Choroid plexus epithelial cell (primary cell): ENCODE measurements around the gene PLCE1.

Experiments used
- DNase-seq: peaks from one replicate; pipeline ENCODE4 v3.0.0-alpha.2; 2010; ENCODE audit warnings: low read depth
- H3K4me3 ChIP-seq: 2 replicates; pipeline ENCODE4 v1.5.1; 2011; ENCODE audit warnings: low read depth, mild to moderate bottlenecking, control low read depth, low read length, moderate library complexity
- CTCF ChIP-seq: conservative IDR thresholded peaks from 2 replicates; pipeline ENCODE4 v1.5.1; 2011; ENCODE audit warnings: low read depth, mild to moderate bottlenecking, control low read depth, inconsistent platforms, low read length, moderate library complexity

PLCE1 gene

GRCh38 chr10:94035982-94036765 is 42.4 kb downstream of the PLCE1 start:
- DNase-seq: no peak
- H3K4me3 ChIP-seq: no peak overlapping the region
- TF ChIP-seq CTCF: no peak

GRCh38 chr10:94036766-94037033 is 43.0 kb downstream of the PLCE1 start:
- peak; percentile 31 for DNase-seq
- no peak for TF ChIP-seq CTCF

GRCh38 chr10:94037286-94037685 is 43.6 kb downstream of the PLCE1 start:
- no peak for DNase-seq
- no peak overlapping the region for H3K4me3 ChIP-seq
- no peak for TF ChIP-seq CTCF

More at GRCh38 chr10:94036766-94037033, 43.0 kb downstream of the PLCE1 start:
- no peak overlapping the region for H3K4me3 ChIP-seq

GRCh38 chr10:94038024-94038423 is 44.3 kb downstream of the PLCE1 start:
- no peak overlapping the region for H3K4me3 ChIP-seq
- no peak for TF ChIP-seq CTCF
- DNase-seq: peak; percentile 38

GRCh38 chr10:94041206-94041605 is 47.5 kb downstream of the PLCE1 start:
- no peak for TF ChIP-seq CTCF
- DNase-seq: no peak
- no peak overlapping the region for H3K4me3 ChIP-seq

GRCh38 chr10:94042001-94042833 is 48.5 kb downstream of the PLCE1 start:
- peak; percentile 71 for DNase-seq
- TF ChIP-seq CTCF: peak; percentile 32
- no peak overlapping the region for H3K4me3 ChIP-seq
